GM18526 (cell line): ENCODE results near the gene DNAJC27.

Experiments used
- POLR2A ChIP-seq: IDR thresholded peaks from 3 replicates; pipeline ENCODE4 v1.6.1; 2011; ENCODE audit not compliant: insufficient read length; ENCODE audit errors: extremely low read depth

The DNAJC27 gene

DNA sequence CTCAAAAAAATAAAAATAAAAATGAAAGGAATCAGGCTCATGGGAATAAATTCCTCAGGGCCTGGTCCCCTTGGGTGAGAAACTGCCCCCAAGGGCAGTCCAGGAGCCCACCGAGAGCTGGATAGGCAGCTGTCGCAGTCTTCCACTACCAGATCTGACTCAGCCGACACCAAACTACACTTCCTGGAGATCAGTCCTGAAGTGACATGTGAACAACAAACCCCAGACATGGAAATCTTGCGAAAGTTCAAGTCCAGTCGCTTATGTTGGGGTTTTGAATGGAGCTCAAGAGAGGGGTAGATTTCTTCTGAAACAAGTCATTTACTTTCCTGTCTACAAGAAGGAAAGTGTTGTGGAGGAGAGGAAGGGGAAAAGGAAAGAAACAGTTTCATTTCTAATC is 64.6 kb downstream of the DNAJC27 start:
- no peak for TF ChIP-seq POLR2A

DNA sequence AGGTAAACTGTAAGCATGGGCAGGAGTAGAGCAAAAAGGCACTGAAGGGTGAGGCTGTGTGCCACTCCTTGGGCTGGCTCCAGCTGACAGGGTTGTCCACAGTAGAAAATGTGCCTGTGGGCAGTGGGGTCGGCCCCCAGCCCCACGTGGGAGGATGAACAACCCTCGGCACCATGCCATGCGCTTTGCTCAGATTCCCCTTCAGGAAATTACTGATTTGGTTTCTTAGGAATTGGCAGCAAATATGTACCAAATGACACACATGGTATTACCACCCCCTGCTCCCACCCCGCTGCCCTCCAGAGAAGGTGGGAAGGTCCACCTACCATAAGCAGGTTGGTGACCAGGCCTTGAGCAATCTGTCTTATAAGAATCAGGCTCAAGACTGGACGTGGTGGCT is 65.3 kb downstream of the DNAJC27 start:
- no peak for TF ChIP-seq POLR2A

DNA sequence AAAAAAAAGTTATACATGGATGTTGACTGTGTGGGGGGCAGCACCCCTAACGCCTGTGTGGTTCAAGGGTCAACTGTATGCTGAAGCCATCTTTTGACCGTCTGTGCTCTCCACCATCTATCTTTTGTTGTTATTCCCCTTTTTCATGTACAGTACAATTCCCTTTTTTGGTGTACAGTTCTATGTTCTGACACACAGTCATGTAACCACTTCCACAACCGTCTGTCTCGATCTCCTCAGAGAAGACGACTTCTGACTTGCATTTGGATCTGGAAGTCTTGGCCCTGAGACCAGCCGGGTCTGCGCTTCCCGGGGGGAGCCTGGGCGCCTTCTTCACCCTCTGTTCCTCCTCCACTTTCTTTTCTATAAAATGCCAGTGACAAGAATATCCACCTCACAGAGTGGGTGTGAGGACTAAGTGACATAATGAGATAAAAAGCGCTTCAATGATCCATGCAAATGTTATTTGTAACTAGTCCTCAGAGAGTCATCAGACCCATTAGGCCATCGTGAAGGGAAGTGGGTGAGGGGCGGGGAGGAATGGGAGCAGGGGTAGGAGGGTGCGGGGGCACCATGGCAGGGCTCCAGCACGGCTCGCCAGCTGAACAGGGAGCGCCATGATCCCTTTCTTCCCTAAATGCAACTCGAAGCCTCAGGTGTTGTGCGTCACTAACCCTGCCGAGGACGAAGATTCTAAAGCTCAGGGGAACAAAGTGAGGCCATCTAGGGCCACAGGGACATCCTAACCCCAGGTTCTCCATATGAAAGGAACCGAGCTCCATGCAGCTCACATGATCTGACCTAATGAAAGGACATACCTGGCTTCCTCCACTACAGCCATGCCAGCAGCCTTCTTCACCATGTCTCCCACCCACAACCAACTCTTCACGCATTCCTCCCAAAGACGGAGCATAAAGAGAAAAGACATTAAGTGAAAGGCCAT is 68.3 kb downstream of the DNAJC27 start:
- no peak for TF ChIP-seq POLR2A

DNA sequence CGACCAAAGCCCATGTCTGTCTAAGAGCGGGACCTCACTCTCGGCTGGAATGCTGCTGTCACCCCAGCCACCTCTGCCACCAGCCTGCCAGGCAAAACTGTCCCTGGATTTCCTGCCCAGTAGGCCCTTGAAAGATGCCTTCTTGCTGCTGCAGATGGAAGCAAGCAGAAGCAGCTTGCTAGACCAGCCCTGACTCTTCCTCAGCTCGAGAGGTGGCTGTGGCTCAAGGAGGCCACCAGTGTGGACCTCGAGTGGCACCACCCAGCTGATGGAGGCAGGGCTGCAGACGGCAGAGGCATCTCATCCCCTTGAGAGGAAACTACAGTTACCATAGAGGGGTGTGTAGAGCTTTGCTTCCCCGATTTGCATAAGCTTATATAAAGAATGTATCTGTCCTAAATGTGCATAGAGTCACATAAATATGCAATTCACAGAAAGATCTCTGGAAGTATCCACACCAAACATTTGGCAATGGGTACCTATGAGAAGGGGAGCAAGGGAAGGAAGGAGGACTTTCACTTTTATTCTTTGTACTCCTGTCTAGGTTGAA is 72.3 kb downstream of the DNAJC27 start:
- no peak for TF ChIP-seq POLR2A

- TF ChIP-seq POLR2A = no peak
Measured at GRCh38 chr2:24898122-24899109, 73.3 kb downstream of the DNAJC27 start.

GRCh38 chr2:24894750-24895149 is 77.0 kb downstream of the DNAJC27 start:
- no peak for TF ChIP-seq POLR2A

DNA sequence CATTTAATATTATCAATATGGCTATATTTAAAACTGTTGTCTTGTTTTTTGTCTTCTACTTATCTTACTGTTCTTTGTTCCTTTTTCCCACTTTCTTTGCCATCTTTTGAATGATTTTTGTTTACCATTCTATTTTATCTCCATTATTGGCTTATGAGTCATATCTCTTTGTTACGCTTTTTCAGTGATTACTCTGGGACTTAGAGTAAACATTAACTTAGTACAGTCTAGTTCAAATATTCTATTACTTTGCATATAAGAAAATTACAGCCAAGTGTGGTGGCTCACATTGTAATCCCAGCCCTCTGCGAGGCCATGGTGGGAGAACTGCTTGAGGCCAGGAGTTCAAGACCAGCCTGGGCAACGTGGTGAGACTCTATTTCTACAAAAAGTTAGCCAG is 77.8 kb downstream of the DNAJC27 start:
- no peak for TF ChIP-seq POLR2A
